Measurements from ENCODE around the gene RBM6.
"Not testable (repeated sequence)": the region's sequence is repeated elsewhere in the genome, so short reads cannot be mapped to it uniquely, and the experiment has no call there.

The RBM6 gene

GRCh38 chr3:49903451-49904424 lies 36.2 kb upstream of the RBM6 start, which contains the start of gene MST1R:
MST1R (minus strand) TSS chr3:49903873; CDS start chr3:49903609, 264 bp downstream.
- peak; percentile 74 to 85 for DNase-seq
- no peak within 1 kb of the TSS for H3K23ac ChIP-seq (ENCODE audit: low read length)
- H4K91ac ChIP-seq (ENCODE audit: low read depth, low read length) = no peak within 1 kb of the TSS
- no peak within 1 kb of the TSS for H3K27ac ChIP-seq (ENCODE audit: low read depth, low read length)
- H3K79me1 ChIP-seq (ENCODE audit: low read length) = no peaks in the 10 kb centered on the region
- no peak within 1 kb of the TSS for H2BK120ac ChIP-seq (ENCODE audit: insufficient read depth, low read length, poor library complexity)
- H3K9ac ChIP-seq (ENCODE audit: low read length) = no peak within 1 kb of the TSS
- H3K27me3 ChIP-seq (ENCODE audit: insufficient read depth, low read length) = no peaks in the 10 kb centered on the region
- H4K8ac ChIP-seq (ENCODE audit: low read depth, low read length) = peak within 1 kb of the TSS; percentile 15
- H3K4me2 ChIP-seq (ENCODE audit: low read length) = peak within 1 kb of the TSS; percentile 51
- no peak within 1 kb of the TSS for H3K4me3 ChIP-seq (ENCODE audit: low read depth, low read length)
- no peak within 1 kb of the TSS for H2BK5ac ChIP-seq (ENCODE audit: low read depth, low read length, poor library complexity)
- H2AFZ ChIP-seq (ENCODE audit: insufficient read depth, low read length, poor library complexity) = no peak within 1 kb of the TSS
- H2BK12ac ChIP-seq (ENCODE audit: low read length) = peak within 1 kb of the TSS; percentile 38
- H3K14ac ChIP-seq (ENCODE audit: low read length) = no peak within 1 kb of the TSS
- H3K18ac ChIP-seq (ENCODE audit: low read length) = no peak within 1 kb of the TSS
- WGBS (ENCODE audit: extremely low coverage, insufficient coverage, insufficient read length) = no CpG with 5 or more reads among the region's 65 CpGs
- no peak within 1 kb of the TSS for H2AK5ac ChIP-seq (ENCODE audit: low read length)
- peaks cover 0 to 2% of the 10 kb centered on the region in 2 experiments for H3K36me3 ChIP-seq (ENCODE audit: control insufficient read depth in 1 of 2, insufficient read depth in 2 of 2, low read length in 2 of 2)
- H3K4ac ChIP-seq (ENCODE audit: low read depth, low read length) = no peak within 1 kb of the TSS
- peaks cover 2% of the 10 kb centered on the region for H3K9me3 ChIP-seq (ENCODE audit: insufficient read depth, low read depth, low read length)
- peaks cover 5 to 10% of the 10 kb centered on the region in 2 experiments for H3K4me1 ChIP-seq (ENCODE audit: control insufficient read depth in 1 of 2, insufficient read depth in 2 of 2, low read length in 2 of 2)
- no peaks in the 10 kb centered on the region for H3K79me2 ChIP-seq (ENCODE audit: control insufficient read depth, insufficient read depth, low read length, poor library complexity)
- no peak within 1 kb of the TSS for H4K12ac ChIP-seq (ENCODE audit: low read depth, low read length)

- not testable (repeated sequence) for H3K23ac ChIP-seq (ENCODE audit: low read length); H3K79me2 ChIP-seq (ENCODE audit: control insufficient read depth, insufficient read depth, low read length, poor library complexity); H3K14ac ChIP-seq (ENCODE audit: low read length); H3K9me3 ChIP-seq (ENCODE audit: insufficient read depth, low read depth, low read length); H2BK120ac ChIP-seq (ENCODE audit: insufficient read depth, low read length, poor library complexity); H4K91ac ChIP-seq (ENCODE audit: low read depth, low read length); H4K8ac ChIP-seq (ENCODE audit: low read depth, low read length); H3K27me3 ChIP-seq (ENCODE audit: insufficient read depth, low read length); H3K4me2 ChIP-seq (ENCODE audit: low read length); H2BK12ac ChIP-seq (ENCODE audit: low read length); DNase-seq; H3K79me1 ChIP-seq (ENCODE audit: low read length); H3K4ac ChIP-seq (ENCODE audit: low read depth, low read length); H3K27ac ChIP-seq (ENCODE audit: low read depth, low read length); H2BK5ac ChIP-seq (ENCODE audit: low read depth, low read length, poor library complexity); H4K12ac ChIP-seq (ENCODE audit: low read depth, low read length); H3K9ac ChIP-seq (ENCODE audit: low read length); H3K4me3 ChIP-seq (ENCODE audit: low read depth, low read length); H2AK5ac ChIP-seq (ENCODE audit: low read length); H3K36me3 ChIP-seq (ENCODE audit: control insufficient read depth in 1 of 2, insufficient read depth in 2 of 2, low read length in 2 of 2); H3K18ac ChIP-seq (ENCODE audit: low read length); H2AFZ ChIP-seq (ENCODE audit: insufficient read depth, low read length, poor library complexity)
- WGBS (ENCODE audit: extremely low coverage, insufficient coverage, insufficient read length) = no CpG with 5 or more reads among the region's 13 CpGs
- H3K4me1 ChIP-seq (ENCODE audit: control insufficient read depth in 1 of 2, insufficient read depth in 2 of 2, low read length in 2 of 2) = peaks cover 5 to 10% of the 10 kb centered on the region in 2 experiments
These were observed 35.5 kb upstream of the RBM6 start for GRCh38 chr3:49904448-49904847.

- no peaks in the 10 kb centered on the region for H3K27me3 ChIP-seq (ENCODE audit: insufficient read depth, low read length)
- H2BK12ac ChIP-seq (ENCODE audit: low read length) = no peak overlapping the region
- DNase-seq = peak in 1 of 2 donors; percentile 14
- H3K79me1 ChIP-seq (ENCODE audit: low read length) = no peaks in the 10 kb centered on the region
- H3K36me3 ChIP-seq (ENCODE audit: control insufficient read depth in 1 of 2, insufficient read depth in 2 of 2, low read length in 2 of 2) = peaks cover 9 to 19% of the 10 kb centered on the region in 2 experiments
- no peak overlapping the region for H3K23ac ChIP-seq (ENCODE audit: low read length)
- no peak overlapping the region for H3K27ac ChIP-seq (ENCODE audit: low read depth, low read length)
- H2AK5ac ChIP-seq (ENCODE audit: low read length) = no peak overlapping the region
- no peak overlapping the region for H3K14ac ChIP-seq (ENCODE audit: low read length)
- peaks cover 5 to 10% of the 10 kb centered on the region in 2 experiments for H3K4me1 ChIP-seq (ENCODE audit: control insufficient read depth in 1 of 2, insufficient read depth in 2 of 2, low read length in 2 of 2)
- no peak overlapping the region for H3K4me3 ChIP-seq (ENCODE audit: low read depth, low read length)
- H2BK120ac ChIP-seq (ENCODE audit: insufficient read depth, low read length, poor library complexity) = no peak overlapping the region
- H3K9me3 ChIP-seq (ENCODE audit: insufficient read depth, low read depth, low read length) = no peaks in the 10 kb centered on the region
- H4K8ac ChIP-seq (ENCODE audit: low read depth, low read length) = no peak overlapping the region
- H3K18ac ChIP-seq (ENCODE audit: low read length) = no peak overlapping the region
- no peak overlapping the region for H2AFZ ChIP-seq (ENCODE audit: insufficient read depth, low read length, poor library complexity)
- H3K9ac ChIP-seq (ENCODE audit: low read length) = no peak overlapping the region
- H2BK5ac ChIP-seq (ENCODE audit: low read depth, low read length, poor library complexity) = no peak overlapping the region
- no peak overlapping the region for H4K12ac ChIP-seq (ENCODE audit: low read depth, low read length)
- WGBS (ENCODE audit: extremely low coverage, insufficient coverage, insufficient read length) = no CpG with 5 or more reads among the region's 15 CpGs
- no peak overlapping the region for H4K91ac ChIP-seq (ENCODE audit: low read depth, low read length)
- H3K79me2 ChIP-seq (ENCODE audit: control insufficient read depth, insufficient read depth, low read length, poor library complexity) = no peaks in the 10 kb centered on the region
- H3K4me2 ChIP-seq (ENCODE audit: low read length) = peak overlapping the region; percentile 7
- no peak overlapping the region for H3K4ac ChIP-seq (ENCODE audit: low read depth, low read length)
These were observed 33.7 kb upstream of the RBM6 start for GRCh38 chr3:49906073-49906743.

GRCh38 chr3:49908373-49909199 lies 31.4 kb upstream of the RBM6 start:
- Histone ChIP-seq H3K9ac (ENCODE audit: low read length) (no peak overlapping the region), H4K8ac (ENCODE audit: low read depth, low read length) (no peak overlapping the region), H3K23ac (ENCODE audit: low read length) (no peak overlapping the region), H4K12ac (ENCODE audit: low read depth, low read length) (no peak overlapping the region), H3K36me3 (ENCODE audit: control insufficient read depth in 1 of 2, insufficient read depth in 2 of 2, low read length in 2 of 2) (peaks cover 12 to 23% of the 10 kb centered on the region in 2 experiments), H3K14ac (ENCODE audit: low read length) (no peak overlapping the region), H3K27ac (ENCODE audit: low read depth, low read length) (no peak overlapping the region), H3K27me3 (ENCODE audit: insufficient read depth, low read length) (no peaks in the 10 kb centered on the region), H3K79me1 (ENCODE audit: low read length) (no peaks in the 10 kb centered on the region), H4K91ac (ENCODE audit: low read depth, low read length) (no peak overlapping the region), H3K4me3 (ENCODE audit: low read depth, low read length) (no peak overlapping the region), H3K4ac (ENCODE audit: low read depth, low read length) (no peak overlapping the region), H3K9me3 (ENCODE audit: insufficient read depth, low read depth, low read length) (no peaks in the 10 kb centered on the region), H2AFZ (ENCODE audit: insufficient read depth, low read length, poor library complexity) (no peak overlapping the region), H3K4me2 (ENCODE audit: low read length) (no peak overlapping the region), H3K4me1 (ENCODE audit: control insufficient read depth in 1 of 2, insufficient read depth in 2 of 2, low read length in 2 of 2) (peaks cover 4 to 7% of the 10 kb centered on the region in 2 experiments), H2BK12ac (ENCODE audit: low read length) (no peak overlapping the region), H2BK120ac (ENCODE audit: insufficient read depth, low read length, poor library complexity) (no peak overlapping the region), H3K18ac (ENCODE audit: low read length) (no peak overlapping the region), H2AK5ac (ENCODE audit: low read length) (no peak overlapping the region), H3K79me2 (ENCODE audit: control insufficient read depth, insufficient read depth, low read length, poor library complexity) (no peaks in the 10 kb centered on the region), H2BK5ac (ENCODE audit: low read depth, low read length, poor library complexity) (no peak overlapping the region)
- WGBS (ENCODE audit: extremely low coverage, insufficient coverage, insufficient read length) = no CpG with 5 or more reads among the region's 14 CpGs
- no peak for DNase-seq
